HepG2 (cell line): ENCODE data around the gene UBE2N.

Experiments
- CTCF ChIP-seq: sonication (generic); formaldehyde crosslinking; IDR thresholded peaks from 2 replicates; pipeline ENCODE4 v1.5.0; 2020; ENCODE audit warnings: mild to moderate bottlenecking, missing genetic modification reagents, moderate library complexity
- E2F5 ChIP-seq: sonication (generic); formaldehyde crosslinking; conservative IDR thresholded peaks from 2 replicates; pipeline ENCODE4 v1.4.0; 2020; ENCODE audit warnings: missing genetic modification reagents
- ERF ChIP-seq: IDR thresholded peaks from 2 replicates; pipeline ENCODE4 v1.6.1; 2018; ENCODE audit warnings: missing biosample characterization, missing genetic modification reagents
- NFAT5 ChIP-seq: sonication (generic); formaldehyde crosslinking; IDR thresholded peaks from 2 replicates; pipeline ENCODE4 v1.4.0; 2020; ENCODE audit warnings: missing genetic modification reagents
- POLR2A ChIP-seq, 2 experiments: IDR thresholded peaks; 2 replicates each; pipeline ENCODE4 v1.6.1; 2011; ENCODE audit warnings: low read depth in 2 of 2, low read length in 2 of 2, mild to moderate bottlenecking in 1 of 2, moderate library complexity in 1 of 2; ENCODE audit not compliant: insufficient read depth in 1 of 2
- USF2 ChIP-seq, 2 experiments: sonication (generic) in 1 of 2; formaldehyde crosslinking in 1 of 2; IDR thresholded peaks; 2 replicates each; pipeline versions ENCODE4 v1.5.1 to v1.6.1; 2011 to 2020; ENCODE audit warnings: borderline replicate concordance in 1 of 2, low read depth in 1 of 2, low read length in 1 of 2, mild to moderate bottlenecking in 1 of 2, missing genetic modification reagents in 1 of 2, moderate library complexity in 1 of 2
- ZNF24 ChIP-seq: fragments of 450-650 bp; IDR thresholded peaks from 2 replicates; pipeline ENCODE4 v1.6.1; 2017; ENCODE audit warnings: antibody characterized with exemption, mild to moderate bottlenecking
- ZNF44 ChIP-seq: sonication (generic); formaldehyde crosslinking; IDR thresholded peaks from 2 replicates; pipeline ENCODE4 v1.5.1; 2020; ENCODE audit warnings: mild to moderate bottlenecking, missing genetic modification reagents
- ZNF574 ChIP-seq: sonication (generic); formaldehyde crosslinking; IDR thresholded peaks from 2 replicates; pipeline ENCODE4 v1.4.0; 2020; ENCODE audit warnings: missing genetic modification reagents

GRCh38 chr12:93460003-93460402 lies 18.3 kb upstream of the UBE2N start:
- TF ChIP-seq USF2 (IDR thresholded peaks at IDR 0.05; ENCODE audit: low read depth, low read length) (no peak), USF2 (CRISPR knock-in tag; IDR thresholded peaks at IDR 0.05; ENCODE audit: borderline replicate concordance) (peak; percentile 37; the same call in 1 of the 2 replicates), POLR2A (IDR thresholded peaks at IDR 0.05; ENCODE audit: insufficient read depth in 1 of 2, low read depth in 2 of 2, low read length in 2 of 2) (no peak), CTCF (CRISPR knock-in tag) (no peak), NFAT5 (CRISPR knock-in tag) (no peak), E2F5 (no peak), ZNF44 (no peak), ZNF574 (CRISPR knock-in tag) (no peak), ERF (CRISPR knock-in tag) (no peak), ZNF24 (no peak)
